GM08714 (cell line): ENCODE results near the gene ITGA8.

Experiments
- H3K4me3 ChIP-seq: fragments of 200-500 bp; sonication (Bioruptor generic); 2 replicates; pipeline ENCODE4 v1.5.1; 2014; ENCODE audit warnings: mild to moderate bottlenecking, low read length, inconsistent platforms
- ZNF274 ChIP-seq: IDR thresholded peaks from 2 replicates; pipeline ENCODE4 v1.6.1; 2012; ENCODE audit warnings: mild to moderate bottlenecking, low read depth, low read length

The ITGA8 gene

DNA sequence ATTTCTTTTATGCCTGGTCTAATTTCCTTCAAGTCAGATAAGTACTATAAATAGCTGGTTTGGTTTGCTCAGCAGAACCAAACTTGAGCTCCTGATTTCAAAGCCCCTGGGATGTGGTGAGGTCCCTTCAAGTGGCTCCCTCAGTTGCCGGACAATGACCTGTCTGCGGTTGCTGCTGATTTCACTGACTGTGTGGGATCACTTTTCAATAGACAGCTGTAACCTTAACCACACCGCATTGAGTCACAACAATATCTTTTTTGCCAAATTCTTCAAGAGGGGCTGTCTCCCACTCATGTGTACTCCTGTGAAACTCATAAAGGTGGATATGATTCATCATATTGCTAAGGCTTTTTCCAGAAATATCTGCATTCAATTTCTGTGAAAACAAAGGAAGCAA, 23.1 kb upstream of the ITGA8 start:
- no peak for TF ChIP-seq ZNF274
- no peak overlapping the region for H3K4me3 ChIP-seq

DNA sequence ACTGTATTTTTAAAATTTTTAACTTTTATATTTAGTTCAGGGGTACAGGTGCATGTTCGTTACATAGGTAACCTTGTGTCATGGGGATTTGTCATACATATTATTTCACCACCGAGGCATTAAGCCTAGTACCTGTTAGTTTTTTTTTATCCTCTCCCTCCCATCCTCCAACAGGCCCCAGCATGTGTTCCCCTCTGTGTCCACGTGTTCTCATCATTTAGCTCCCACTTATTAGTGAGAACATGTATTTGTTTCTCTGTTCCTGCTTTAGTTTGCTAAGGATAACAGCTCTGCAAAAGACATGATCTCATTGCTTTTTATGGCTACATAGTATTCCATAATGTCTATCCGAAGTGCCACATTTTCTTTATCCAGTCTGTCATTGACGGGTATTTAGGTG, 22.4 kb upstream of the ITGA8 start:
- no peak overlapping the region for H3K4me3 ChIP-seq
- no peak for TF ChIP-seq ZNF274

DNA sequence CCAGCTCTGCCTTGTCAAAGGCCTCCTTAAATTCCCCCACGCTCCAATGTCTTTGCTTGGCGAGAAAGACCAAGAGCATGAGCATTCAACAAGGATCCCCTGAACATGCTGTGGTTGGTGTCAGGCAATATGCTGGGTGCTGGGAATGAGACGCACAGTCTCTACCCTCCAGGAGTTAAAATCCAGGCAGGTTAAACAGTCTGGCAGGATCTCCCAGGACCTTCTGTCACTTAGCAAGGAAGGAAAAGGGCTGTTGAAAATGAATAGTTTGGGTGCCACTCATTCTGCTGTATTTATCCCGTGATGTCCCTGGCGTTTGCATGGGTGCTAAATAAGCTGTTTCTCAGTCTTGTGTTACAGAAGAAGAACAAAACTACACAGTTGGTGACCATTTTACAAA, 21.9 kb upstream of the ITGA8 start:
- H3K4me3 ChIP-seq = no peak overlapping the region
- no peak for TF ChIP-seq ZNF274

DNA sequence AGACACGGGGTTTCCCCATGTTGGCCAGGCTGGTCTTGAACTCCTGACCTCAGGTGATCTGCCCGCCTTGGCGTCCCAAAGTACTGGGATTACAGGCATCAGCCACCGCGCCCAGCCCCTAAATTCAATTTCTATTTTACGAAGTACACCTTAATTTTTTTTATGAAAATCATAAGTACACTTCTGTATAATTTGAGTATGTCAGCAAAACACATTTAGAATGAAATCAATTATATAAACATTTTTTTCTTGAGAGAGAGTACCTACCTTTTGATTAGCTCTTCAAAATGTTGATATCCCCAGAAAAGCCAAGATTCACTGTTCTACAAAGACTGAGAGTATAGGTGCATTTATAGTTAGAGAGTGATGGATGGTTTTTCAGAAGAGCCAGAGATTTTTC, 20.5 kb upstream of the ITGA8 start:
- no peak overlapping the region for H3K4me3 ChIP-seq

DNA sequence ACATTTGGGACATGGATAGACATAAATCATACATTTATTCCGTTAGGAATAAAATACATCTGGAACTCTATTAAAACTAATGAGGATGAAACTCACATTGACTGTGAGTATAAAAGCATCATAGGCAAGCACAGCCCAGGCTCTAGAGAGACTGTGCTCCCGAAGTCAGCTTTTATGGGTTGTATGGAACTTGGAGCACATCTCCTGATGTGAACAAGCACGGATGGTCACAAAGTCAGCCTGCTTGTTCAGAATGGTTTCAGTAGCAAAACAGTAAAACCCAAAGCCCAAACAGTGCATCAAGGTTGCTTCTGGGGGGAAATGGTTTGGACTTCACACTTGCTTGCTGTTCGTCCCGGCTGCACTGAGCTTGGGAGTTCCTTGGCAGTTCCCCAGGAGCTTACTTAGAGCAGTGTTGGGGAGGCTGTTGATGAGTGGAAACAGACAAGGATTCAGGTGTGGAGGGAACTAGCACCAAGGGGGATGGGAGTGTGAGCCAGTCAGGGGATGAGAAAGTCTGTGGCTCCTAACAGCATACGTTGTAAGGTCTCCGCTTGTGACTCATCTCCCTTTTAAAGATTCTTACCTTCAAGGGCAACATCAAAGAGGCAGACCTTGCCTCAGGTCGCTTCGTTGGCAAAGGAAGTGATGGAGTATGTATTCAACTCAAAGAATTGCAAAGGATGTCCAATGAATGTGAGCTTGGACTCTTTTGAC, 19.7 kb upstream of the ITGA8 start:
- TF ChIP-seq ZNF274 = no peak
- H3K4me3 ChIP-seq = no peak overlapping the region

More for the DNA sequence above, 20.5 kb upstream of the ITGA8 start:
- TF ChIP-seq ZNF274 = no peak

DNA sequence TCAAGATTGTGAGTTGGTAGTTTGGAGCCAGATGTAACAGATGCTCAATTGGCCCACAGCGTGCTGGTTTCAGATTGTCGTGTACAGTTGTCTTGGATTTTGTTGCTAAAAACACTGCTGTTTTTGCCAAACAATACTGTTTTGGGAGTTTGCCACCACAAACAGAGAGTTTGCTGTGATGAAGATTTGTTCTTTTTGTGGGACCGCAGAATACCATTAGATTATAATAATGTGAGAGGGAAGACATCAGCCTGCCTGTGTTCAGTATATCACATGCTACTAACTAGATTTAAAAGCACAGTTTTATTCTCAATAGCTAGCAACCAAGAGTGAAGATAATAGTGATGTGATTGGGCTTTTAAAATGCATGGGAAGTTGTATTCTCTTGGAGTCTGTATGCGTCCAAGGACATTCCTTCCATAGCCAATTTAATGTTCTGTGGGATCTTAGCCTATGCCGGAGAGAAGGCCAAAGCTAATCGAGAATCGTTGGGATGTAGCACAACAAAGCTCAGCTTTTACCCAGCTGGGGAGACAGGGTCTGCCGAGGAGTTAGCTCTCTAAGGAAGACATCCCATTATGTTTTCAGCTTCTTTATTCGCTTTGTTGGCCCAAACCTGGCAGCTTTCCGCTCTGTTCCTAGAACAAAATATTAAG, 18.7 kb upstream of the ITGA8 start:
- H3K4me3 ChIP-seq = no peak overlapping the region
- TF ChIP-seq ZNF274 = no peak

DNA sequence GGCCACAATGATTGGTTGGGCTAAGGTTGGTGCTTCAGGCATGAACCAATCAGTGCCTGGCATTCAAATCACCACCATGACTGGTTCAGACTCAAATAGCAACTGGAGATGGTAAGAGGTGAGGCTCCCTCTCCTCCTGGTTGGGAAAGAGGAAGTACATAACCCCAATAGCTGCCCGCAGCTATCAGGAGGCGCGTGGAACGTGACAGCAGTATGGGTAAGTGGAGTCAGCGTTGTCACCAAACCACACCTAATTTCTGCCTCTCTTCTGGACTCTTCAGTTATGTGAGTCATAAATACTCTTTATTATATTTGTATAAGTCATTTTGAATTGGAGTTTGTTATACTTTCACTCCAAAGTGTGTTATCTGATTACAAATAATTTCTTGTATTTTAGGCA, 17.9 kb upstream of the ITGA8 start:
- TF ChIP-seq ZNF274 = no peak
- no peak overlapping the region for H3K4me3 ChIP-seq

DNA sequence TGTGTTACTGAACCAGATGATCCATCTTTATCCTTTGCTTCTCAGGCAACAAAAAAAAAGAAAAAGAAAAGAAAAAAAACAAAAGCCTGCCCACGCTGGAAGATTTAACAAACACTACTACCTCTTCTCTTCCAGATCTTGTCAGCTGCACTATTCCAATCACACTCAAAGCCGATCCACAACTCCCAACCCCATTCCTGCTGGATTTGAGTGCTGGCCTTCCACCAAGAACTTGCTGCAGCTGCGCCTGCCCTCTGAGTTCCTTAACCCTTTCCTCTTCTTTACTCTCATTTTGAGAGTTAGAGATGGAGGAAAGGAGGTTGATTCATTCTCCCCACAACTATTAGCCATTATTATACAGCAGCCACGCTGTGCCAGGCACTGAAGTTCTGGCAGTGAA, 16.0 kb upstream of the ITGA8 start:
- H3K4me3 ChIP-seq = no peak overlapping the region
- no peak for TF ChIP-seq ZNF274

DNA sequence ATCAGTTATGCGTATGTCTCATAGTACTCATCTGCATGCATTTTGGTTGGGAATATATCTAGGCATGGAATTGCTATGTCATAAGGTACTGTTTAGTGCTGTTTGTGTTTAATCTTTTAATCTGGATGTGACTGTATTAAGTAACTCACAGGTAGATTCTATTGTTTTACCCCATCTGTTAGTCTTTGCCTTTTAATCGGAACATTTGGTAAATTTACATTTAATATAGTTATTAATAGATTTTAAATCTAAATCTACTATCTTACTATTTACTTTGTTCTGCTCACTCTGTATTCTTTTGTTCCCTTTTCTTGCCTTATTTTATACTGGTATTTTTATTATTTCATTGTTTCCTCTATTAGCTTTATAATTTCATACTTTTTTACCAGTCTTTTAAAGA, 10.6 kb upstream of the ITGA8 start:
- TF ChIP-seq ZNF274 = no peak
- H3K4me3 ChIP-seq = no peak overlapping the region

DNA sequence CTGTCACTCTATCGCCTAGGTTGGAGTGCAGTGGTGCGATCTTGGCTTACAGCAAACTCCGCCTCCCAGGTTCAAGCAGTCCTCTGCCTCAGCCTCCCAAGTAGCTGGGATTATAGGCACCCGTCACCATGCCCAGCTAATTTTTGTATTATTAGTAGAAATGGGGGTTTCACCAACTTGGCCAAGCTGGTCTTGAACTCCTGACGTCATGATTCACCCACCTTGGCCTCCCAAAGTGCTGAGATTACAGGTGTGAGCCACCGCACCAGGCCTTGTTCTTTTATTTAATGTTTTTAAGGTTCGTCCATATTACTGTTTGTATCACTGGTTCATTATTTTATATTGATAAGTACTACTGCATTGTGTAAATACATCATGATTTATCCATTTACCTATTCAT, 10.2 kb upstream of the ITGA8 start:
- no peak for TF ChIP-seq ZNF274
- no peak overlapping the region for H3K4me3 ChIP-seq

DNA sequence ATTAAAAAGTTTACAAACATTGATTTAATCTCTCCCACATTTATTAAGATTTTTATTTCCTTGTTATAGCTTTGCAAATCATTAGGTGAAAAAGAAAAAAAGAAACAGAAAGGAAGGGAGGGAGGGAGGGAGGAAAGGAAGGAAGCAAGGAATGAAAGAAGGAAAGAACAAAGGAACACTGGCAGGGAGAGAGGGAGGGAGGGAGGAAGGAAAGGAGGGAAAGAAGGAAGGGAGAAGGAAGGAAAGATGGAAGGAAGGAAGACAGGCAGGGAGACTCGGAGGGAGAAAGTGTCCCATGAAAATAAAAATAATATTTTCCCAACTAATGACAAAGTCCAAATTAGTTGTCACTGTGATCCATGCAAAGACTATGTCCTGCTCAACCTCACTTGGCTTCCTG, 6.3 kb upstream of the ITGA8 start:
- no peak for TF ChIP-seq ZNF274
- H3K4me3 ChIP-seq = no peak overlapping the region

DNA sequence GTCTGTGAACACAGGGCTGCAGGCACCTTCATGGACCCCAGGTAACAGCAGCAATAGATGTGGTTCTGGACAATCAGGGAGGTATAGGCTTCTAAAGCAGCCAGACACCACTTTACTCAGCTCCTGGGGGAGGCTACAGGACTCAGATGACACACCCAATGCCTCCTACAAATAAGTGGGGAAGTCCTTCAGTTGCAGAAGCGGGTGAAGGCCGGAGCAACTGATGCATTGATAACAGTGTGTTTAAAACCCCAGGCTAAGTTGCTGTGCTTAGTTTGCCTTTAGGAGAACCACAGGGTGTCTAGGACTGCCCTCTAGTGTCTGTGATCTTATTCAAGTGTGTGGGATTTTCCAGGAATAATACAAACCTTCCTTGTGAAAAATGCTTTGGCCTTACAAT, 5.9 kb upstream of the ITGA8 start:
- TF ChIP-seq ZNF274 = no peak

DNA sequence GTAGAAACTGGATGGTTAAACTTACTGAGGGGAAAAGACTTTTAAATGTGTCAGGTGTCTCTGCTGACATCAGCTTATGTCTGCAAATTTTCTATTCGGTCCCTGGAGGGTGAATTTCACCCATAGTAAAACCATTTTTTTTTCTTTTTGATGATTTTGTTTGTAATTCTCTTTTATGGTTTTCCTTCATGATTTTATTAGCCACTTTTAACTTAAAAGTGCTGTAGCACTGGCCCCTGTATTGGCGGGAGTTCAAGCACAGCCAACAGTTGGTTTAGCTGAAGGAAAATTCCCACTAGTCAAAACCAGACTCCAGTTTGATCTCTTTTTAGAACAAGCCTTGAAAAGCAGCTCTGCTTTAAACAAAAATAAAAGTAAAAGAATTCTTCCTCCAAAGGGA, 5.0 kb upstream of the ITGA8 start:
- no peak overlapping the region for H3K4me3 ChIP-seq
- TF ChIP-seq ZNF274 = no peak

More for the DNA sequence above, 5.9 kb upstream of the ITGA8 start:
- H3K4me3 ChIP-seq = no peak overlapping the region

DNA sequence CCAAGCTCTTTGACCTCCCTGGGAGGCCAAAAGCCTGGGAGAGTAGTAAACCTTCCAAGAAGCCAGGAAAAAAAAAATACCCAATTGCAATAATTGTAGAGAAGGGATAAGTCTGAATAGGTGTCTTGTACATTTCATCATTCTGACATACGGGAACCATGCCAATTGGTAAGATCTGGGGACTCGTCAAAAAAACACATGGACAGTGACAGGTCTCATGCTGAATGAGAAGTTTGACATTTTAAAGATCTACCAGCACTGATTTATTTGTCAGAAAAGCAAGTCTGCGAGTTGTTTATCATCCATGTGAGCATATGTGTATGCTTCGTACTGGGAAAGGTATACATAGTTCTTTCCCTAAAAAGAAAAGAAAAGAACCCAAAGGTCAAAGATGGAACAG, 4.1 kb upstream of the ITGA8 start:
- TF ChIP-seq ZNF274 = no peak
- no peak overlapping the region for H3K4me3 ChIP-seq

DNA sequence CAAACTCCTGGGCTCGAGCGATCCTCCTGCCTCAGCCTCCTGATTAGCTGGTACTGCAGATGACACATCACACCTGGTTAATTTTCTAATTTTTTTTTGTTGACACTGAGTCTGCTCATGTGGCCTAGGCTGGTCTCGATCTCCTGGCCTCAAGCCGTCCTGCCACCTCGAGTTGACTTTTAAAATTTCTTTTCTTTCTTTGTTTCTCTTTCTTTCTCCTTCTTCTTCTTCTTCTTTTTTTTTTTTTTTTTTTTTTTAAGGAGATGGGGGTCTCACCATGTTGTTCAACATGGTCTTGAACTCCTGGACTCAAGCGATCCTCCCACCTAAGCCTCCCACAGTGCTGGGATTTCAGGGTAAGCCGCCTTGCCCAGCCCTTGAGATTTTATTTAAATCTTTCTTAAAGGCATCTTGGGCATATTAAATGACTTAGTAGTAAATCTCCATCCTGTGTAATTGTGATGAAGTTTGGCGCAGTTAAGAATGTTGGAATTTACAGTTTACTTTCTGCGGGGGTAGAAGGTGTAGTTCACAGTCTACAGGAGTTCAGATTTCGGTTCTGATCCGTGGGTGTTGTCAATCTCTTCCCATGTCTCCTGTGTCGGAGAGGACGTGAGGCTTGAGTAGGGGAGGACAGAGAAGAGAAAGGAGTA, 1.0 kb upstream of the ITGA8 start:
- H3K4me3 ChIP-seq = no peak overlapping the region
- no peak for TF ChIP-seq ZNF274
